H9 (cell line): ENCODE results near the gene CEP41. TPM values are rescaled to one million over a fixed set of nuclear protein-coding genes. Genes with fewer than 3 reads are reported as not detected.

Source experiments
- DNase-seq: peaks from one replicate; pipeline ENCODE4 v3.0.0-alpha.2; 2017
- H2AFZ ChIP-seq: one replicate; pipeline ENCODE4 v1.6.1; 2013; ENCODE audit warnings: mild to moderate bottlenecking, low read length, control low read depth, moderate library complexity
- H2AK5ac ChIP-seq: 2 replicates; pipeline ENCODE4 v1.6.1; 2013; ENCODE audit warnings: low read length, control low read depth, mixed read lengths; ENCODE audit not compliant: insufficient read length
- H2BK120ac ChIP-seq: one replicate; pipeline ENCODE4 v1.6.1; 2013; ENCODE audit warnings: low read depth, mild to moderate bottlenecking, low read length, control low read depth, inconsistent platforms; ENCODE audit not compliant: poor library complexity, severe bottlenecking
- H2BK12ac ChIP-seq: 2 replicates; pipeline ENCODE4 v1.6.1; 2013; ENCODE audit warnings: low read length, control low read depth, mixed read lengths, low read depth; ENCODE audit not compliant: insufficient read length
- H2BK15ac ChIP-seq: 2 replicates; pipeline ENCODE4 v1.6.1; 2013; ENCODE audit warnings: low read depth, low read length, control low read depth
- H2BK20ac ChIP-seq: one replicate; pipeline ENCODE4 v1.6.1; 2013; ENCODE audit warnings: low read depth, mild to moderate bottlenecking, low read length, control low read depth, inconsistent platforms; ENCODE audit not compliant: poor library complexity, severe bottlenecking
- H2BK5ac ChIP-seq: 2 replicates; pipeline ENCODE4 v1.6.1; 2013; ENCODE audit warnings: low read length, control low read depth, mixed read lengths; ENCODE audit not compliant: insufficient read length
- H3K14ac ChIP-seq: 2 replicates; pipeline ENCODE4 v1.6.1; 2013; ENCODE audit warnings: low read length, control low read depth; ENCODE audit not compliant: insufficient read depth
- H3K18ac ChIP-seq: 2 replicates; pipeline ENCODE4 v1.6.1; 2013; ENCODE audit warnings: low read depth, mild to moderate bottlenecking, mixed read lengths, low read length, control low read depth; ENCODE audit not compliant: insufficient read length
- H3K23ac ChIP-seq: 2 replicates; pipeline ENCODE4 v1.6.1; 2013; ENCODE audit warnings: low read length, control low read depth, mixed read lengths, low read depth; ENCODE audit not compliant: insufficient read length
- H3K23me2 ChIP-seq: 2 replicates; pipeline ENCODE4 v1.6.1; 2013; ENCODE audit warnings: low read depth, mild to moderate bottlenecking, mixed read lengths, low read length, control low read depth; ENCODE audit not compliant: insufficient read length, poor library complexity, severe bottlenecking
- H3K27ac ChIP-seq: 2 replicates; pipeline ENCODE4 v1.5.1; 2013; ENCODE audit warnings: low read length, control low read depth, mixed read lengths, low read depth; ENCODE audit not compliant: insufficient read length
- H3K27me3 ChIP-seq: 2 replicates; pipeline ENCODE4 v1.6.1; 2013; ENCODE audit warnings: low read length, control low read depth, inconsistent platforms; ENCODE audit not compliant: insufficient read depth
- H3K4ac ChIP-seq: 2 replicates; pipeline ENCODE4 v1.6.1; 2013; ENCODE audit warnings: low read depth, mild to moderate bottlenecking, control low read depth, inconsistent platforms, low read length, moderate library complexity
- H3K4me1 ChIP-seq: 2 replicates; pipeline ENCODE4 v1.6.1; 2013; ENCODE audit warnings: low read length, control low read depth, inconsistent platforms; ENCODE audit not compliant: insufficient read depth
- H3K4me2 ChIP-seq: 2 replicates; pipeline ENCODE4 v1.6.1; 2013; ENCODE audit warnings: low read length, control low read depth, mixed read lengths; ENCODE audit not compliant: insufficient read length, insufficient read depth
- H3K56ac ChIP-seq: 2 replicates; pipeline ENCODE4 v1.6.1; 2013; ENCODE audit warnings: low read depth, mild to moderate bottlenecking, mixed read lengths, low read length, control low read depth; ENCODE audit not compliant: insufficient read length
- H3K79me1 ChIP-seq: 2 replicates; pipeline ENCODE4 v1.6.1; 2013; ENCODE audit warnings: low read depth, mild to moderate bottlenecking, moderate library complexity, low read length, control low read depth, inconsistent platforms; ENCODE audit not compliant: insufficient read depth, poor library complexity, severe bottlenecking
- H3K79me2 ChIP-seq: 2 replicates; pipeline ENCODE4 v1.6.1; 2013; ENCODE audit warnings: low read length, control low read depth, inconsistent platforms; ENCODE audit not compliant: insufficient read depth
- H3K9ac ChIP-seq: 2 replicates; pipeline ENCODE4 v1.6.1; 2013; ENCODE audit warnings: low read length, control low read depth, mixed read lengths; ENCODE audit not compliant: insufficient read length; ENCODE audit errors: extremely low read depth
- H3K9me3 ChIP-seq: one replicate; pipeline ENCODE4 v1.6.1; 2013; ENCODE audit warnings: low read depth, low read length, inconsistent platforms; ENCODE audit not compliant: control insufficient read depth
- H3T11ph ChIP-seq: one replicate; pipeline ENCODE4 v1.6.1; 2013; ENCODE audit warnings: mild to moderate bottlenecking, low read length, control low read depth, inconsistent platforms
- H4K20me1 ChIP-seq: one replicate; pipeline ENCODE4 v1.6.1; 2013; ENCODE audit not compliant: control insufficient read depth, insufficient read length, insufficient read depth
- H4K5ac ChIP-seq: 2 replicates; pipeline ENCODE4 v1.6.1; 2013; ENCODE audit warnings: low read depth, mild to moderate bottlenecking, mixed read lengths, low read length, control low read depth; ENCODE audit not compliant: insufficient read length
- H4K8ac ChIP-seq: replicated peaks from 2 replicates; pipeline ENCODE4 v1.6.1; 2013; ENCODE audit warnings: low read length, control low read depth, mixed read lengths, low read depth; ENCODE audit not compliant: insufficient read length
- H4K91ac ChIP-seq: 2 replicates; pipeline ENCODE4 v1.6.1; 2013; ENCODE audit warnings: low read depth, mild to moderate bottlenecking, moderate library complexity, mixed read lengths, low read length, control low read depth; ENCODE audit not compliant: insufficient read length
- H3K27ac Mint-ChIP-seq, 3 experiments: 2 replicates in 2 of 3; 3 replicates in 1 of 3; pipeline ENCODE4 v1.8.0; 2020 to 2021; ENCODE audit warnings: mixed read lengths in 3 of 3, mild to moderate bottlenecking in 1 of 3, moderate library complexity in 1 of 3
- H3K27me3 Mint-ChIP-seq: 2 replicates; pipeline ENCODE4 v1.8.0; 2021; ENCODE audit warnings: low read depth, mild to moderate bottlenecking, moderate library complexity, mixed read lengths
- H3K36me3 Mint-ChIP-seq, 3 experiments: 2 replicates in 2 of 3; 3 replicates in 1 of 3; pipeline ENCODE4 v1.8.0; 2020 to 2021; ENCODE audit warnings: low read depth in 3 of 3, mixed read lengths in 3 of 3; ENCODE audit not compliant: insufficient read depth in 1 of 3
- H3K4me1 Mint-ChIP-seq, 2 experiments: 2 replicates each; pipeline ENCODE4 v1.8.0; 2020; ENCODE audit warnings: mixed read lengths in 2 of 2
- H3K4me3 Mint-ChIP-seq, 2 experiments: 2 replicates in 1 of 2; 3 replicates in 1 of 2; pipeline ENCODE4 v1.8.0; 2020 to 2021; ENCODE audit warnings: mild to moderate bottlenecking in 2 of 2, mixed read lengths in 2 of 2, moderate library complexity in 1 of 2
- H3K9me3 Mint-ChIP-seq, 2 experiments: 2 replicates in 1 of 2; 3 replicates in 1 of 2; pipeline ENCODE4 v1.8.0; 2020; ENCODE audit warnings: mild to moderate bottlenecking in 2 of 2, mixed read lengths in 2 of 2, moderate library complexity in 1 of 2
- CTCF ChIP-seq: fragments of 200-600 bp; sonication (generic); conservative IDR thresholded peaks from 3 replicates; pipeline ENCODE4 v1.8.0; 2021; ENCODE audit warnings: antibody characterized with exemption, mild to moderate bottlenecking
- WGBS: extraction: QIAGEN DNeasy Blood & Tissue Kit; methylation state at CpG from one replicate; pipeline ENCODE4 v1.1.7; 2013; ENCODE audit warnings: missing lambda C conversion rate, low lambda C conversion rate, mixed read lengths; ENCODE audit not compliant: insufficient read length; ENCODE audit errors: extremely low coverage; 5-methylcytosine and 5-hydroxymethylcytosine counted together
- total RNA-seq: library from RNA; stranded (reverse); gene quantifications from 2 replicates; pipeline ENCODE4 v1.2.1, GENCODE V29; 2021

CEP41 gene
- total RNA-seq, 1 experiment from 2014 or later: 9.7 TPM

- Histone ChIP-seq H3T11ph (no peak overlapping the region), H3K4ac (no peak overlapping the region), H3K23me2 (no peaks in the 10 kb centered on the region), H3K56ac (no peak overlapping the region), H3K14ac (no peak overlapping the region), H4K5ac (no peak overlapping the region), H4K20me1 (no peaks in the 10 kb centered on the region), H4K91ac (no peak overlapping the region), H2BK5ac (no peak overlapping the region), H2BK20ac (no peak overlapping the region), H3K18ac (no peak overlapping the region), H3K79me2 (no peaks in the 10 kb centered on the region), H3K27me3 (no peaks in the 10 kb centered on the region), H3K9ac (no peak overlapping the region), H2BK12ac (no peak overlapping the region), H2AK5ac (no peak overlapping the region), H2BK120ac (no peak overlapping the region), H3K4me1 (peaks cover 7% of the 10 kb centered on the region), H3K23ac (no peak overlapping the region), H3K9me3 (no peaks in the 10 kb centered on the region), H3K79me1 (no peaks in the 10 kb centered on the region), H2AFZ (no peak overlapping the region), H3K27ac (no peak overlapping the region), H3K4me2 (peak overlapping the region; percentile 10), H2BK15ac (no peak overlapping the region), H4K8ac (no peak overlapping the region)
- no peaks in the 10 kb centered on the region for H3K36me3 Mint-ChIP-seq
- DNase-seq: no peak
- no peak for TF ChIP-seq CTCF
- peaks cover 23 to 28% of the 10 kb centered on the region in 2 experiments for H3K4me1 Mint-ChIP-seq
- H3K9me3 Mint-ChIP-seq: no peaks in the 10 kb centered on the region; a peak in 1 of 5 replicates
- peak overlapping the region in 2 of 3 experiments; percentile 59 to 62; a peak in 3 of 7 replicates for H3K27ac Mint-ChIP-seq
- no CpG with 5 or more reads among the region's 8 CpGs for WGBS
- no peak overlapping the region; a peak in 1 of 5 replicates for H3K4me3 Mint-ChIP-seq
- H3K27me3 Mint-ChIP-seq: peaks cover 5% of the 10 kb centered on the region
These were observed 95.7 kb downstream of the CEP41 start for GRCh38 chr7:130345136-130345535.
